HL-60 (cell line): ENCODE results near the gene MROH2A.

Experiments
- DNase-seq, 2 experiments: peaks; one replicate each; pipeline ENCODE4 v3.0.0-alpha.2; 2010 to 2020; ENCODE audit warnings: low read depth in 1 of 2, low spot score in 1 of 2
- H3K27ac ChIP-seq: fragments of 250-450 bp; sonication (Bioruptor Pico); replicated peaks from 2 replicates; pipeline ENCODE4 v1.5.1; 2020; ENCODE audit warnings: mild to moderate bottlenecking, moderate library complexity
- H3K27me3 ChIP-seq: fragments of 250-450 bp; sonication (Bioruptor Pico); 2 replicates; pipeline ENCODE4 v1.5.1; 2021; ENCODE audit warnings: mild to moderate bottlenecking, moderate library complexity; ENCODE audit not compliant: insufficient read depth, poor library complexity, severe bottlenecking
- H3K4me3 ChIP-seq: replicated peaks from 2 replicates; pipeline ENCODE4 v1.5.1; 2011; ENCODE audit warnings: mild to moderate bottlenecking, control low read depth, low read length; ENCODE audit not compliant: insufficient read depth
- CTCF ChIP-seq: IDR thresholded peaks from one replicate; pipeline ENCODE4 v1.5.1; 2011; ENCODE audit warnings: low read length, control low read depth, inconsistent platforms; ENCODE audit not compliant: insufficient read depth
- GABPA ChIP-seq: IDR thresholded peaks from 2 replicates; pipeline ENCODE4 v1.6.1; 2012; ENCODE audit warnings: low read depth
- POLR2AphosphoS5 ChIP-seq: IDR thresholded peaks from 2 replicates; pipeline ENCODE4 v1.6.1; 2012; ENCODE audit warnings: low read depth
- REST ChIP-seq: IDR thresholded peaks from 2 replicates; pipeline ENCODE4 v1.6.1; 2012; ENCODE audit warnings: low read depth; ENCODE audit not compliant: insufficient replicate concordance
- SPI1 ChIP-seq: IDR thresholded peaks from 2 replicates; pipeline ENCODE4 v1.6.1; 2012; ENCODE audit warnings: low read depth, mild to moderate bottlenecking, borderline replicate concordance

The MROH2A gene

GRCh38 chr2:233815861-233816260 is 37.7 kb downstream of the MROH2A start:
- no peak overlapping the region for H3K27ac ChIP-seq
- no peaks in the 10 kb centered on the region for H3K27me3 ChIP-seq
- DNase-seq = no peak
- no peak for TF ChIP-seq POLR2AphosphoS5
- TF ChIP-seq SPI1 = no peak
- no peak for TF ChIP-seq GABPA
- no peak for TF ChIP-seq REST
- TF ChIP-seq CTCF = no peak
- H3K4me3 ChIP-seq = no peak overlapping the region

- Histone ChIP-seq H3K27me3 (no peaks in the 10 kb centered on the region), H3K27ac (no peak overlapping the region), H3K4me3 (no peak overlapping the region)
- no peak for TF ChIP-seq SPI1
- no peak for TF ChIP-seq POLR2AphosphoS5
- TF ChIP-seq REST = no peak
- TF ChIP-seq CTCF = no peak
- no peak for TF ChIP-seq GABPA
- no peak for DNase-seq
Measured at GRCh38 chr2:233816334-233816733, 38.2 kb downstream of the MROH2A start.

- DNase-seq = no peak
- H3K27ac ChIP-seq = no peak overlapping the region
- H3K27me3 ChIP-seq = no peaks in the 10 kb centered on the region
- no peak for TF ChIP-seq POLR2AphosphoS5
- TF ChIP-seq CTCF = no peak
- no peak for TF ChIP-seq SPI1
- TF ChIP-seq GABPA = no peak
- no peak for TF ChIP-seq REST
- no peak overlapping the region for H3K4me3 ChIP-seq
Measured at GRCh38 chr2:233816771-233817170, 38.6 kb downstream of the MROH2A start.
